HG02885 (cell line): Measurements from ENCODE around the gene AFF3.
"Not testable (repeated sequence)": the region's sequence is repeated elsewhere in the genome, so short reads cannot be mapped to it uniquely, and the experiment has no call there.

ENCODE experiments used
- ATAC-seq: cut with Tn5 transposase; IDR thresholded peaks from one replicate; pipeline ENCODE4 v1.9.1; 2021; ENCODE audit warnings: mild to moderate bottlenecking; ENCODE audit not compliant: unreplicated experiment, poor library complexity

The AFF3 gene

GRCh38 chr2:99743146-99743545 lies 399.2 kb downstream of the AFF3 start:
- no peak for ATAC-seq

GRCh38 chr2:99737537-99737936 lies 404.9 kb downstream of the AFF3 start:
- no peak for ATAC-seq

- ATAC-seq, result no peak
Measured at GRCh38 chr2:99735753-99736152, 406.6 kb downstream of the AFF3 start.

- ATAC-seq, result not testable (repeated sequence)
Measured at GRCh38 chr2:99735314-99735713, 407.1 kb downstream of the AFF3 start.

- ATAC-seq, result no peak
Measured at GRCh38 chr2:99734236-99734635, 408.2 kb downstream of the AFF3 start.

- no peak for ATAC-seq
Measured at GRCh38 chr2:99729104-99730025, 413.0 kb downstream of the AFF3 start.

GRCh38 chr2:99728166-99728565 lies 414.2 kb downstream of the AFF3 start:
- no peak for ATAC-seq

- ATAC-seq, result no peak
Measured at GRCh38 chr2:99727199-99727598, 415.2 kb downstream of the AFF3 start.

GRCh38 chr2:99726691-99727090 lies 415.7 kb downstream of the AFF3 start:
- ATAC-seq, result no peak

- ATAC-seq, result no peak
Measured at GRCh38 chr2:99725820-99726219, 416.6 kb downstream of the AFF3 start.

GRCh38 chr2:99722476-99722875 lies 419.9 kb downstream of the AFF3 start:
- no peak for ATAC-seq

- no peak for ATAC-seq
Measured at GRCh38 chr2:99719102-99719501, 423.3 kb downstream of the AFF3 start.

- no peak for ATAC-seq
Measured at GRCh38 chr2:99715956-99716355, 426.4 kb downstream of the AFF3 start.

- ATAC-seq, result no peak
Measured at GRCh38 chr2:99714349-99714748, 428.0 kb downstream of the AFF3 start.

- no peak for ATAC-seq
Measured at GRCh38 chr2:99711144-99711543, 431.2 kb downstream of the AFF3 start.

GRCh38 chr2:99710721-99711120 lies 431.7 kb downstream of the AFF3 start:
- ATAC-seq, result no peak

- ATAC-seq, result no peak
Measured at GRCh38 chr2:99709229-99709628, 433.2 kb downstream of the AFF3 start.

- no peak for ATAC-seq
Measured at GRCh38 chr2:99708231-99708630, 434.2 kb downstream of the AFF3 start.

- ATAC-seq, result no peak
Measured at GRCh38 chr2:99707592-99707991, 434.8 kb downstream of the AFF3 start.

GRCh38 chr2:99706735-99707134 lies 435.7 kb downstream of the AFF3 start:
- no peak for ATAC-seq

GRCh38 chr2:99701503-99701902 lies 440.9 kb downstream of the AFF3 start:
- no peak for ATAC-seq
